ENCODE results near the gene SORL1. TPM values are rescaled to one million over a fixed set of nuclear protein-coding genes. Genes with fewer than 3 reads are reported as not detected.
"Not testable (repeated sequence)": the region's sequence is repeated elsewhere in the genome, so short reads cannot be mapped to it uniquely, and the experiment has no call there.

The SORL1 gene, protein sequence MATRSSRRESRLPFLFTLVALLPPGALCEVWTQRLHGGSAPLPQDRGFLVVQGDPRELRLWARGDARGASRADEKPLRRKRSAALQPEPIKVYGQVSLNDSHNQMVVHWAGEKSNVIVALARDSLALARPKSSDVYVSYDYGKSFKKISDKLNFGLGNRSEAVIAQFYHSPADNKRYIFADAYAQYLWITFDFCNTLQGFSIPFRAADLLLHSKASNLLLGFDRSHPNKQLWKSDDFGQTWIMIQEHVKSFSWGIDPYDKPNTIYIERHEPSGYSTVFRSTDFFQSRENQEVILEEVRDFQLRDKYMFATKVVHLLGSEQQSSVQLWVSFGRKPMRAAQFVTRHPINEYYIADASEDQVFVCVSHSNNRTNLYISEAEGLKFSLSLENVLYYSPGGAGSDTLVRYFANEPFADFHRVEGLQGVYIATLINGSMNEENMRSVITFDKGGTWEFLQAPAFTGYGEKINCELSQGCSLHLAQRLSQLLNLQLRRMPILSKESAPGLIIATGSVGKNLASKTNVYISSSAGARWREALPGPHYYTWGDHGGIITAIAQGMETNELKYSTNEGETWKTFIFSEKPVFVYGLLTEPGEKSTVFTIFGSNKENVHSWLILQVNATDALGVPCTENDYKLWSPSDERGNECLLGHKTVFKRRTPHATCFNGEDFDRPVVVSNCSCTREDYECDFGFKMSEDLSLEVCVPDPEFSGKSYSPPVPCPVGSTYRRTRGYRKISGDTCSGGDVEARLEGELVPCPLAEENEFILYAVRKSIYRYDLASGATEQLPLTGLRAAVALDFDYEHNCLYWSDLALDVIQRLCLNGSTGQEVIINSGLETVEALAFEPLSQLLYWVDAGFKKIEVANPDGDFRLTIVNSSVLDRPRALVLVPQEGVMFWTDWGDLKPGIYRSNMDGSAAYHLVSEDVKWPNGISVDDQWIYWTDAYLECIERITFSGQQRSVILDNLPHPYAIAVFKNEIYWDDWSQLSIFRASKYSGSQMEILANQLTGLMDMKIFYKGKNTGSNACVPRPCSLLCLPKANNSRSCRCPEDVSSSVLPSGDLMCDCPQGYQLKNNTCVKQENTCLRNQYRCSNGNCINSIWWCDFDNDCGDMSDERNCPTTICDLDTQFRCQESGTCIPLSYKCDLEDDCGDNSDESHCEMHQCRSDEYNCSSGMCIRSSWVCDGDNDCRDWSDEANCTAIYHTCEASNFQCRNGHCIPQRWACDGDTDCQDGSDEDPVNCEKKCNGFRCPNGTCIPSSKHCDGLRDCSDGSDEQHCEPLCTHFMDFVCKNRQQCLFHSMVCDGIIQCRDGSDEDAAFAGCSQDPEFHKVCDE (N-terminal part only)
- total RNA-seq (2014; rRNA removed; shearing (Covaris generic)), result 0.05 TPM in 1 of 2 replicates, not detected in the other

DNA sequence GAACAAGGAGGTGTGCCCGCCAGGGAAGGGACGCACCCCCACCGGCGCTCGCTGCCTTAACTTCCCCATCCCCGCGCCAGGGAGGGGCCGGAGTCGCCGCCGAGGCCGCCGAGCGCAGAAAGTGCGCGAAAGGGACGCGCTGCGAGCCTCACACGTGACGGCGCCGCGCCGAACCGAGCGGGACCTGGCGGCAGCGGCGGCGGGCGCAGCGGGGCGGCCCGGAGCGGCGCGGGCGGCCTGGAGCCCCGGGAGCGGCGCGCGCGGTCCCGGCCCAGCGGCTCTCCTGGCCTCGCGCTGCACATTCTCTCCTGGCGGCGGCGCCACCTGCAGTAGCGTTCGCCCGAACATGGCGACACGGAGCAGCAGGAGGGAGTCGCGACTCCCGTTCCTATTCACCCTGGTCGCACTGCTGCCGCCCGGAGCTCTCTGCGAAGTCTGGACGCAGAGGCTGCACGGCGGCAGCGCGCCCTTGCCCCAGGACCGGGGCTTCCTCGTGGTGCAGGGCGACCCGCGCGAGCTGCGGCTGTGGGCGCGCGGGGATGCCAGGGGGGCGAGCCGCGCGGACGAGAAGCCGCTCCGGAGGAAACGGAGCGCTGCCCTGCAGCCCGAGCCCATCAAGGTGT lies at the start of gene SORL1:
TSS of gene SORL1 (plus strand) at position 329 of the 623 bp plus-strand sequence. CDS start at position 347, 18 bp downstream.
- Histone ChIP-seq H3K27me3 (replicated peaks) (peaks cover 13% of the 10 kb centered on the region; the same call in 1 of the 2 replicates), H3K4me1 (replicated peaks) (0 out of 2 replicates have a peak, but pooled peaks cover 2% of the 10 kb centered on the region), H3K4me3 (peak within 1 kb of the TSS; percentile 31), H3K36me3 (no peaks in the 10 kb centered on the region), H3K9me3 (replicated peaks) (no peaks in the 10 kb centered on the region), H3K27ac (no peak within 1 kb of the TSS)
- DNase-seq (ENCODE audit: low read depth in 1 of 2, low spot score in 2 of 2), result peak in 1 of 2 experiments; percentile 43

GRCh38 chr11:121405646-121406045 lies 46.5 kb upstream of the SORL1 start:
- H3K27ac ChIP-seq, result no peak overlapping the region
- no peaks in the 10 kb centered on the region for H3K9me3 ChIP-seq (replicated peaks)
- H3K4me3 ChIP-seq, result no peak overlapping the region
- DNase-seq (ENCODE audit: low read depth in 1 of 2, low spot score in 2 of 2), result no peak
- H3K27me3 ChIP-seq (replicated peaks), result no peaks in the 10 kb centered on the region
- no peaks in the 10 kb centered on the region for H3K36me3 ChIP-seq
- no peaks in the 10 kb centered on the region for H3K4me1 ChIP-seq (replicated peaks)

DNA sequence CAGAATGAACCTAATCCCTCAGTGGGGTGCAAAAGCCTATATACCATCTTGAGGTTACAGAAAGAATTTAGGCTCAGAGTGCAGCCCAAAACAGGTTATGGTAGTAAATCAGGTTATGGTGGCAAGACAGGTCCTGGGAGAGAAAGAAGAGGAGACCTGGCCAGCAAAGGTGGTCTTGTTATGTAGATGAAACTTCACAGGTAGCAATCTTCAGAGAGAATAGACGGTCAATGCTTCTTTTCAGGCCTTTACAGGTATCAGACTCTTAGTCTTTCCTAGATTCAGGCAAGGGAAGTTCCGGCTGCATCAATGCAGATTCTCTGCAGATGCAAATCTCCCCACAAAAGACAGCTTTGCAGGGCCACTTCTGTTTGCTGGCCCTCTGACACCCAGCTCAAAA lies 45.8 kb upstream of the SORL1 start:
- H3K4me1 ChIP-seq (replicated peaks), result no peaks in the 10 kb centered on the region
- DNase-seq (ENCODE audit: low read depth in 1 of 2, low spot score in 2 of 2), result no peak
- H3K4me3 ChIP-seq, result no peak overlapping the region
- H3K9me3 ChIP-seq (replicated peaks), result no peaks in the 10 kb centered on the region
- no peaks in the 10 kb centered on the region for H3K36me3 ChIP-seq
- H3K27ac ChIP-seq, result no peak overlapping the region
- H3K27me3 ChIP-seq (replicated peaks), result no peaks in the 10 kb centered on the region

GRCh38 chr11:121408830-121409229 lies 43.3 kb upstream of the SORL1 start:
- H3K4me3 ChIP-seq, result no peak overlapping the region
- H3K9me3 ChIP-seq (replicated peaks), result no peaks in the 10 kb centered on the region

GRCh38 chr11:121410041-121410440 lies 42.1 kb upstream of the SORL1 start:
- H3K4me1 ChIP-seq (replicated peaks); H3K27ac ChIP-seq; H3K9me3 ChIP-seq (replicated peaks); DNase-seq (ENCODE audit: low read depth in 1 of 2, low spot score in 2 of 2); H3K4me3 ChIP-seq; H3K36me3 ChIP-seq; H3K27me3 ChIP-seq (replicated peaks): not testable (repeated sequence)

More at GRCh38 chr11:121408830-121409229, 43.3 kb upstream of the SORL1 start:
- no peaks in the 10 kb centered on the region for H3K27me3 ChIP-seq (replicated peaks)
- no peaks in the 10 kb centered on the region for H3K4me1 ChIP-seq (replicated peaks)
- no peak for DNase-seq (ENCODE audit: low read depth in 1 of 2, low spot score in 2 of 2)
- no peaks in the 10 kb centered on the region for H3K36me3 ChIP-seq
- no peak overlapping the region for H3K27ac ChIP-seq

DNA sequence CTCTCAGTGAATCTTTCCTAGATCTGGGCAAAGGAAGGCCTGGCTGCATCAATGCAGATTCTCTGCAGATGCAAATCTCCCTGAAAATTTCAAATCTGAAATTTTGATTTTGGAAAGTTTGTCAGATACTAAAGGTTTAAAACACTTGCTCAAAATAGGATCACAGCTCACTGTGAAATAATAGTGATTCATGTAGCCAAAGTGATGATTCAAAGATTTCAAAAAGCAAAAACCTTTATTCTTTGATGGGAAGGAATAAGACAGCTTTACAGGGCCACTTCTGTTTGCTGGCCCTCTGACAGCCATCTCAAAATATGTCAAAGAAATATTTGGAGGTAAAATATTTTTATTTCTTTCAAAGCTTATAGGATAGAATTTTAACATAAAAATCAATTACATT lies 40.8 kb upstream of the SORL1 start:
- H3K27me3 ChIP-seq (replicated peaks), result not testable (repeated sequence)

DNA sequence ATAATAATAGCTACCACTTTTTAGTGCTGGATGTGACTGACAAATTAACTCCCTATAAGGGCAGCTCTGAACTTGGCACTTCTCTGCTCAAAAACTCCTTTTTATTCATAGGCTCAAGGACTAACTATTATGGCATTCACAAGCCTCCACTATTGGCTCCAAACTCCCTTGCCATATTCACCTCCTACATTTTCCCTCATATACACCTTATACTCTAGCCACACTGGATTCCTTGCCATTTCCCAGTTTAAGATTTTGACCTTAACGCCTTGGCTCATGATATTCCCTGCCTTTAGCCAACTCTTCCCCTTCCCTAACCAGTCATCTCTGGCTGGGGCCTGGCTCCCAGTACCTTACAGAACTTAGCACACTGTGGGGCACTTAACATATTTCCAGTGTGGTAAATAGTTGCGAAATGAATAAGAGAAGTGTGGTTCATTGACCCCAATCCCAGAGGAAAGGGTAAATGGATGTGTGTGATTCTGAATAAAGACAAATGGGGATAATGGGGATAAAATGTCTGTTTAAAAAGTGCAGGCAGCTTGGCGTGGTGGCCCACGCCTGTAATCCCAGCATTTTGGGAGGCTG lies 40.0 kb upstream of the SORL1 start:
- Histone ChIP-seq H3K4me1 (replicated peaks) (no peaks in the 10 kb centered on the region), H3K36me3 (no peaks in the 10 kb centered on the region), H3K4me3 (no peak overlapping the region), H3K27ac (no peak overlapping the region), H3K27me3 (replicated peaks) (no peaks in the 10 kb centered on the region), H3K9me3 (replicated peaks) (no peaks in the 10 kb centered on the region)
- no peak for DNase-seq (ENCODE audit: low read depth in 1 of 2, low spot score in 2 of 2)

More for the DNA sequence above, 40.8 kb upstream of the SORL1 start:
- not testable (repeated sequence) for H3K4me1 ChIP-seq (replicated peaks); H3K27ac ChIP-seq; H3K9me3 ChIP-seq (replicated peaks); DNase-seq (ENCODE audit: low read depth in 1 of 2, low spot score in 2 of 2); H3K36me3 ChIP-seq; H3K4me3 ChIP-seq

DNA sequence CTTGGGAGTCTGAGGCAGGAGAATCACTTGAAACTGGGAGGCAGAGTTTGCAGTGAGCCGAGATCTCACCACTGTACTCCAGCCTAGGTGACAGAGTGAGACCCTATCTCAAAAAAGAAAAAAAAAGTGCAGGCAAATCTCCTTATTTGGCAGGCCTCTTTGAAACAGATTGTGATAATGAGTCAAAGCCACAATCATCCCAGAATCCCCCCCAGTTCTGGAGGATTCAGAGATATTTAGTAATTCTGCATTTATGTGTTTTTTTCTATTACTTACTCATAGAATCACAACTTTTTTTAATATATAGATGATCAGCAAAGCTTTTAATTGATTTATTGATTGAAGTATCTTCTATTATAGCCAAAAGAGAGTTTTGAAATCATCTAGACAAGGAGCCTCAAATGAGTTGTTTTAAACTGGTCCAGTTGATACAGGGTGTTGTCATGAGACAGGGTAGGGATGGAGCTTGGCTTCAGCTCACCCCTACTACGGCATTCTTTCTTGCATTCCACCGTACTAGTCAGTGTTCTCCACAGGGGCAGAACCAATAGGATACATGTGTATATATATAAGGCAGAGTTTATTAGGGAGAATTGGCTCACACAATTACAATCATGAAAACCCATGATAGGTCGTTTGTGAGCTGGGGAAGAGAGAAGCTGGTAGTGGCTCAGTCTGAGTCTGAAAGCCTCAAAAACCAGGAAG lies 39.3 kb upstream of the SORL1 start:
- Histone ChIP-seq H3K27me3 (replicated peaks) (no peaks in the 10 kb centered on the region), H3K36me3 (no peaks in the 10 kb centered on the region), H3K9me3 (replicated peaks) (no peaks in the 10 kb centered on the region), H3K4me1 (replicated peaks) (no peaks in the 10 kb centered on the region), H3K4me3 (no peak overlapping the region), H3K27ac (no peak overlapping the region)
- DNase-seq (ENCODE audit: low read depth in 1 of 2, low spot score in 2 of 2), result no peak

DNA sequence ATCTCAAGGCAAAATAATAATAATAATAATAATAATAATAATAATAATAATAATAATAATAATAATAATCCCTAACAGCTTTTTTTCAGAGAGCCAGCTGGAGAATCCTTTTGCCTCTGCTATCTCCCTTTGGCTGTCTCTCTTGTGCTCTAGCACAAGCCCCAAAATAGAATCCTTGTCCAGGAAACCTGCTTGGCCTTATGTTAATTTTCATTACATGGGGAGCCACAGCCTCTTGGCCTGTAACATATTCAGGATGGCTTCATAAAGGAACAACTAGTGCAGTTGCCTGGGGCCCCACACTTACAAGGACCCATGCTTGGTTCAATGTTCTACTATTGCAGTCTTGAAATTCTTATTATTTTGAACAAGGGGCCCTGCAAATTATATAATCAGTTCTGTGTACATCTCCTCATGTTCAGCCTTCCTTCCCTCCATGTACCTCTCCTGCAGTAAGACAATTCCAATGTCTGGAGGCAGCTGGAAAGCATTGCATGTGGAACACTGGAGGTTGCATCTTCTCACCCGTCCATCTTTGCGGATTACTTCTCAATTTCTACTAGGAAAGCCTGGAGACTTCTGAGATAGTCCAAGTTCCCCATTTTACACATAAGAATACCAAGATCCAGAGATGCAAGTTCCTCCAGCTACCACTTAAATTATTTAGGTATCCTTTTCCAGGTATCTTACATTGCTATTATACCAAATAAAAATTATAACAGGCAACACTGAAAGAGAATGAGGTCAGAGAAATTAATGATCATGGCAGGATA lies 37.8 kb upstream of the SORL1 start:
- H3K36me3 ChIP-seq, result no peaks in the 10 kb centered on the region
- no peaks in the 10 kb centered on the region for H3K4me1 ChIP-seq (replicated peaks)
- H3K27me3 ChIP-seq (replicated peaks), result no peaks in the 10 kb centered on the region
- no peaks in the 10 kb centered on the region for H3K9me3 ChIP-seq (replicated peaks)
- no peak overlapping the region for H3K4me3 ChIP-seq
- no peak for DNase-seq (ENCODE audit: low read depth in 1 of 2, low spot score in 2 of 2)
- no peak overlapping the region for H3K27ac ChIP-seq

GRCh38 chr11:121415856-121416255 lies 36.3 kb upstream of the SORL1 start:
- Histone ChIP-seq H3K9me3 (replicated peaks) (no peaks in the 10 kb centered on the region), H3K4me3 (no peak overlapping the region), H3K4me1 (replicated peaks) (no peaks in the 10 kb centered on the region), H3K36me3 (no peaks in the 10 kb centered on the region), H3K27me3 (replicated peaks) (no peaks in the 10 kb centered on the region), H3K27ac (no peak overlapping the region)
- no peak for DNase-seq (ENCODE audit: low read depth in 1 of 2, low spot score in 2 of 2)

- no peaks in the 10 kb centered on the region for H3K27me3 ChIP-seq (replicated peaks)
- H3K27ac ChIP-seq, result no peak overlapping the region
- H3K4me1 ChIP-seq (replicated peaks), result no peaks in the 10 kb centered on the region
- H3K9me3 ChIP-seq (replicated peaks), result no peaks in the 10 kb centered on the region
- H3K4me3 ChIP-seq, result no peak overlapping the region
- no peak for DNase-seq (ENCODE audit: low read depth in 1 of 2, low spot score in 2 of 2)
- no peaks in the 10 kb centered on the region for H3K36me3 ChIP-seq
Measured at GRCh38 chr11:121417055-121417551, 35.0 kb upstream of the SORL1 start.

Measured in SJSA1 (cell line).